Gastrocnemius medialis (tissue), 4 donors: ENCODE results near the gene PID1.

Experiments
- CTCF ChIP-seq, 5 experiments: fragments of 450-650 bp in 3 of 5; fragments of 200-600 bp in 2 of 5; sonication (generic) in 2 of 5; IDR thresholded peaks in 4 of 5; conservative IDR thresholded peaks in 1 of 5; 1 replicate in 4 of 5; 2 replicates in 1 of 5; pipeline ENCODE4 v1.5.1; 2016 to 2019; ENCODE audit warnings: antibody characterized with exemption in 5 of 5, mild to moderate bottlenecking in 3 of 5, moderate library complexity in 3 of 5
- POLR2A ChIP-seq, 2 donors: fragments of 450-650 bp; IDR thresholded peaks; one replicate each; pipeline ENCODE4 v1.6.1; 2017; ENCODE audit warnings: antibody characterized with exemption in 2 of 2, mild to moderate bottlenecking in 2 of 2, moderate library complexity in 2 of 2

- TF ChIP-seq CTCF (IDR thresholded peaks at IDR 0.05 in 4 of 5, conservative IDR thresholded peaks at IDR 0.05 in 1 of 5) (no peak), POLR2A (IDR thresholded peaks at IDR 0.05) (peak; percentile 42 to 62)
Observed at GRCh38 chr2:229270551-229271410, at the start of gene PID1.
